ENCODE measurements around the gene MPDU1.
A peak's percentile ranks its signal among the peaks of the same experiment; 100 is the strongest.

Gene MPDU1

GRCh38 chr17:7544911-7545310 lies 38.7 kb upstream of the MPDU1 start:
- TF ChIP-seq FOXM1 (IDR thresholded peaks at IDR 0.05; ENCODE audit: borderline replicate concordance, low read depth) (no peak), TCF12 (IDR thresholded peaks at IDR 0.05; ENCODE audit: low read depth) (no peak), ZBTB7A (IDR thresholded peaks at IDR 0.05; ENCODE audit: low read depth) (no peak)

GRCh38 chr17:7548585-7549400 lies 34.9 kb upstream of the MPDU1 start, which contains the start of gene TNFSF12:
TNFSF12 (plus strand) TSS chr17:7549058; CDS start chr17:7549154, 96 bp downstream.
- TF ChIP-seq USF1 (IDR thresholded peaks at IDR 0.05) = no peak
- TF ChIP-seq CEBPB (IDR thresholded peaks at IDR 0.05) = no peak
- peak; percentile 76; the same call in 1 of the 2 replicates for TF ChIP-seq ZBTB7A (IDR thresholded peaks at IDR 0.05; ENCODE audit: low read depth)
- TF ChIP-seq FOXM1 (IDR thresholded peaks at IDR 0.05; ENCODE audit: borderline replicate concordance, low read depth) = no peak
- TF ChIP-seq EP300 (IDR thresholded peaks at IDR 0.05; ENCODE audit: borderline replicate concordance) = no peak
- no peak for TF ChIP-seq REST (IDR thresholded peaks at IDR 0.05; ENCODE audit: low read depth)
- TF ChIP-seq RAD21 (IDR thresholded peaks at IDR 0.05; ENCODE audit: low read depth) = peak; percentile 7; the same call in 1 of the 2 replicates
- no peak for TF ChIP-seq EGR1 (IDR thresholded peaks at IDR 0.05)
- no peak for TF ChIP-seq YY1 (IDR thresholded peaks at IDR 0.05; ENCODE audit: low read depth)
- no peak for TF ChIP-seq TEAD4 (IDR thresholded peaks at IDR 0.05)
- 0 out of 2 replicates have a peak, but pooled peaks have one; percentile 2 for TF ChIP-seq TAF1 (IDR thresholded peaks at IDR 0.05; ENCODE audit: low read depth)
- TF ChIP-seq CREB1 (IDR thresholded peaks at IDR 0.05; ENCODE audit: low read depth) = no peak
- no peak for TF ChIP-seq TCF12 (IDR thresholded peaks at IDR 0.05; ENCODE audit: low read depth)

GRCh38 chr17:7549401-7550055 lies 34.1 kb upstream of the MPDU1 start:
- TF ChIP-seq EGR1 (IDR thresholded peaks at IDR 0.05) = peak; percentile 79
- TF ChIP-seq TCF12 (IDR thresholded peaks at IDR 0.05; ENCODE audit: low read depth) = no peak
- TF ChIP-seq EP300 (IDR thresholded peaks at IDR 0.05; ENCODE audit: borderline replicate concordance) = no peak
- no peak for TF ChIP-seq MAX (IDR thresholded peaks at IDR 0.05)
- no peak for TF ChIP-seq RAD21 (IDR thresholded peaks at IDR 0.05; ENCODE audit: low read depth)

- TF ChIP-seq REST (IDR thresholded peaks at IDR 0.05; ENCODE audit: low read depth) = no peak
- TF ChIP-seq FOXM1 (IDR thresholded peaks at IDR 0.05; ENCODE audit: borderline replicate concordance, low read depth) = no peak
- TF ChIP-seq NFIC (IDR thresholded peaks at IDR 0.05) = no peak
- TF ChIP-seq CREB1 (IDR thresholded peaks at IDR 0.05; ENCODE audit: low read depth) = no peak
- TF ChIP-seq TCF12 (IDR thresholded peaks at IDR 0.05; ENCODE audit: low read depth) = no peak
- TF ChIP-seq CEBPB (IDR thresholded peaks at IDR 0.05) = no peak
- no peak for TF ChIP-seq YY1 (IDR thresholded peaks at IDR 0.05; ENCODE audit: low read depth)
- no peak for TF ChIP-seq MAX (IDR thresholded peaks at IDR 0.05)
- TF ChIP-seq EP300 (IDR thresholded peaks at IDR 0.05; ENCODE audit: borderline replicate concordance) = no peak
- no peak for TF ChIP-seq USF1 (IDR thresholded peaks at IDR 0.05)
- no peak for TF ChIP-seq RAD21 (IDR thresholded peaks at IDR 0.05; ENCODE audit: low read depth)
- TF ChIP-seq TEAD4 (IDR thresholded peaks at IDR 0.05) = no peak
- TF ChIP-seq ZBTB7A (IDR thresholded peaks at IDR 0.05; ENCODE audit: low read depth) = no peak
- no peak for TF ChIP-seq TAF1 (IDR thresholded peaks at IDR 0.05; ENCODE audit: low read depth)
- TF ChIP-seq EGR1 (IDR thresholded peaks at IDR 0.05) = no peak
Observed at GRCh38 chr17:7550344-7550743, 33.3 kb upstream of the MPDU1 start.

GRCh38 chr17:7551396-7551795 lies 32.3 kb upstream of the MPDU1 start:
- TF ChIP-seq FOXM1 (IDR thresholded peaks at IDR 0.05; ENCODE audit: borderline replicate concordance, low read depth) (no peak), ZBTB7A (IDR thresholded peaks at IDR 0.05; ENCODE audit: low read depth) (no peak), USF1 (IDR thresholded peaks at IDR 0.05) (no peak), YY1 (IDR thresholded peaks at IDR 0.05; ENCODE audit: low read depth) (no peak), EP300 (IDR thresholded peaks at IDR 0.05; ENCODE audit: borderline replicate concordance) (no peak)
